ENCODE measurements around the gene ZSWIM7.

GRCh38 chr17:16036261-16036660 is 36.8 kb upstream of the ZSWIM7 start:
- TF ChIP-seq CTCF (IDR thresholded peaks at IDR 0.05): no peak
- TF ChIP-seq POLR2A (IDR thresholded peaks at IDR 0.05): no peak
